ENCODE data around the gene IGF2BP2.

IGF2BP2 gene

DNA sequence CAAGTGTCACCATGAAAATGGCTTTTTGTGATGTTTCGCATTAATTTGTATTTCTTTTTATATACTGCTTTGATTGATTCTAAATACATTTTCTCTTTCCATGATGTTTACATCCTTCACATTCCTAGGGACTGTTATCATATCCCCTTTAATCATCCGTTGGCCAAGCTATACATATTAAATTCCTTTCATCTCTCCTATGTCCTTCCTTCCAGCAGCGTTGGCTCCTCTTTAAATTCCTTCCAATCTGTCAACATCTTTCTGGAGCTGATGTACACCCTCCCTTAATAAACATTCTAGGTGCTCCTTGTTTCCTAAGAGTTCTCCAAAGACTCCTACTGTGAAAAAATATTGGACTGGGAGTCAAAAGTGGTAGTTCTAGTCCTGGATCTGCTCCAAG lies 87.8 kb downstream of the IGF2BP2 start:
- DNase-seq (ENCODE audit: low read depth) = peak; percentile 88
- TF ChIP-seq, protein P1, sequence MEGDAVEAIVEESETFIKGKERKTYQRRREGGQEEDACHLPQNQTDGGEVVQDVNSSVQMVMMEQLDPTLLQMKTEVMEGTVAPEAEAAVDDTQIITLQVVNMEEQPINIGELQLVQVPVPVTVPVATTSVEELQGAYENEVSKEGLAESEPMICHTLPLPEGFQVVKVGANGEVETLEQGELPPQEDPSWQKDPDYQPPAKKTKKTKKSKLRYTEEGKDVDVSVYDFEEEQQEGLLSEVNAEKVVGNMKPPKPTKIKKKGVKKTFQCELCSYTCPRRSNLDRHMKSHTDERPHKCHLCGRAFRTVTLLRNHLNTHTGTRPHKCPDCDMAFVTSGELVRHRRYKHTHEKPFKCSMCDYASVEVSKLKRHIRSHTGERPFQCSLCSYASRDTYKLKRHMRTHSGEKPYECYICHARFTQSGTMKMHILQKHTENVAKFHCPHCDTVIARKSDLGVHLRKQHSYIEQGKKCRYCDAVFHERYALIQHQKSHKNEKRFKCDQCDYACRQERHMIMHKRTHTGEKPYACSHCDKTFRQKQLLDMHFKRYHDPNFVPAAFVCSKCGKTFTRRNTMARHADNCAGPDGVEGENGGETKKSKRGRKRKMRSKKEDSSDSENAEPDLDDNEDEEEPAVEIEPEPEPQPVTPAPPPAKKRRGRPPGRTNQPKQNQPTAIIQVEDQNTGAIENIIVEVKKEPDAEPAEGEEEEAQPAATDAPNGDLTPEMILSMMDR (IDR thresholded peaks at IDR 0.05; ENCODE audit: control insufficient read depth, extremely low read depth, insufficient read depth) = no peak
- H3K4me3 ChIP-seq (ENCODE audit: low read depth, low read length) = no peak overlapping the region

GRCh38 chr3:185734725-185735096 lies 90.1 kb downstream of the IGF2BP2 start:
- no peak for DNase-seq (ENCODE audit: low read depth)
- no peak overlapping the region for H3K4me3 ChIP-seq (ENCODE audit: low read depth, low read length)
- TF ChIP-seq, protein P1 (IDR thresholded peaks at IDR 0.05; ENCODE audit: control insufficient read depth, extremely low read depth, insufficient read depth) = no peak

- TF ChIP-seq, protein P1 (IDR thresholded peaks at IDR 0.05; ENCODE audit: control insufficient read depth, extremely low read depth, insufficient read depth) = peak; percentile 82
- peak; percentile 80 for DNase-seq (ENCODE audit: low read depth)
- H3K4me3 ChIP-seq (ENCODE audit: low read depth, low read length) = no peak overlapping the region
Measured at GRCh38 chr3:185733980-185734724, 90.7 kb downstream of the IGF2BP2 start.

GRCh38 chr3:185732782-185733181 lies 92.1 kb downstream of the IGF2BP2 start:
- TF ChIP-seq, protein P1 (IDR thresholded peaks at IDR 0.05; ENCODE audit: control insufficient read depth, extremely low read depth, insufficient read depth) = no peak
- H3K4me3 ChIP-seq (ENCODE audit: low read depth, low read length) = no peak overlapping the region
- DNase-seq (ENCODE audit: low read depth) = no peak

GRCh38 chr3:185730550-185730949 lies 94.3 kb downstream of the IGF2BP2 start:
- TF ChIP-seq, protein P1 (IDR thresholded peaks at IDR 0.05; ENCODE audit: control insufficient read depth, extremely low read depth, insufficient read depth) = no peak
- no peak overlapping the region for H3K4me3 ChIP-seq (ENCODE audit: low read depth, low read length)
- DNase-seq (ENCODE audit: low read depth) = no peak

DNA sequence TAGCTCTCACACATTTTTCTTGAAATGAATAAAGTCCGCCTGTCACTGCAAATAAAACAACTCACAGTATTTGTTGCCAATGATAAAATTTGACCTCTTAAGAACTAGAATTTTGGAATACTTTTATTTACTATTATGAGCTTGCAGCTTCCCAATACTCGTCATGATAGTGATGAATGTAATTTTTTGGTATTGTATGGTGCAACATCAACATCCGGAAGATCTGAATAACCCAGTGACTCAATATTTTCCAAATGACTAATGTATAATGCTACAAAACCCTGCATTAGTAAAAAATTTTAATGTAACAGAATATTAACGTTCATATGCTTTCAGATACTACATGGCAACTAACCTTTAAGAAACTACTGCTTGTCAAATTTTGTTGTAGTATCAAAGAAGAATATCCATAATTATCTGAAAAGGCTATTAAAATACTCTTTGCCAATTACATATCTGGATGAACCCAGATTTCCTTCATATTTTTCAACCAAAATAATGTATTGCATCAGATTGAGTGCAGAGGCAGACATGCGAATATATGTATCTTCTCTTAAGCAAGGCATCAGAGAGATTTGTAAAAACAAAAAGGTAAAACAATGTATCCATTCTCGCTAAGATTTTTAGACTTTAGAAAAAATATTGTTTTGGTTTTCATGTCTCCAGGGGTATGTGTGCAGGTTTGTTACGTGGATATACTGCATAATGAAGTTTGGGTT lies 95.3 kb downstream of the IGF2BP2 start:
- no peak for DNase-seq (ENCODE audit: low read depth)
- TF ChIP-seq, protein P1 (IDR thresholded peaks at IDR 0.05; ENCODE audit: control insufficient read depth, extremely low read depth, insufficient read depth) = no peak
- H3K4me3 ChIP-seq (ENCODE audit: low read depth, low read length) = no peak overlapping the region
